ENCODE measurements around the gene TSC1. TPM values are rescaled to one million over a fixed set of nuclear protein-coding genes. Genes with fewer than 3 reads are reported as not detected.

Gene TSC1
- total RNA-seq, 4 donors from 2014 or later: 24.3 to 44.2 (median 36.9) TPM

DNA sequence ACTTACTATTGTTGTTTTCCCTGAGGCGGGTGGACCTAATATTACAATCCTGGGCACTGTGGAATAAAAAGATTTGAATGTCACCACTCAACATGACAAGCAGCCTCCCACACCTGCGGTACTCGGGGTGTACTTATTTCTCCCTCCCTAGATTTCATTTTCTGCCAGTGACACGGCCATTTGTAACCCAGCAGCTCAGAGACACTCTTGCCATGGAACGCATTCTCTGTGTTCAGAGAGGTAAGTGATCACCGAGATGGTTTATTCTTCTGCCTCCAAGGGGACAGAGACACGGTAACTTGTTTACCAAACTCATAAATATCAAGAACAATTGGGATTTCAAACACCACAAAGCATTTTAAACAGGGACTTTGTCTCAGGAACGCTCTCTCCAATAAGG is 77.5 kb downstream of the TSC1 start:
- ATAC-seq: no peak
- TF ChIP-seq POLR2A (IDR thresholded peaks at IDR 0.05) (no peak), POLR2AphosphoS5 (IDR thresholded peaks at IDR 0.05) (no peak), EP300 (IDR thresholded peaks at IDR 0.05) (no peak)
- TF ChIP-seq, protein P1, sequence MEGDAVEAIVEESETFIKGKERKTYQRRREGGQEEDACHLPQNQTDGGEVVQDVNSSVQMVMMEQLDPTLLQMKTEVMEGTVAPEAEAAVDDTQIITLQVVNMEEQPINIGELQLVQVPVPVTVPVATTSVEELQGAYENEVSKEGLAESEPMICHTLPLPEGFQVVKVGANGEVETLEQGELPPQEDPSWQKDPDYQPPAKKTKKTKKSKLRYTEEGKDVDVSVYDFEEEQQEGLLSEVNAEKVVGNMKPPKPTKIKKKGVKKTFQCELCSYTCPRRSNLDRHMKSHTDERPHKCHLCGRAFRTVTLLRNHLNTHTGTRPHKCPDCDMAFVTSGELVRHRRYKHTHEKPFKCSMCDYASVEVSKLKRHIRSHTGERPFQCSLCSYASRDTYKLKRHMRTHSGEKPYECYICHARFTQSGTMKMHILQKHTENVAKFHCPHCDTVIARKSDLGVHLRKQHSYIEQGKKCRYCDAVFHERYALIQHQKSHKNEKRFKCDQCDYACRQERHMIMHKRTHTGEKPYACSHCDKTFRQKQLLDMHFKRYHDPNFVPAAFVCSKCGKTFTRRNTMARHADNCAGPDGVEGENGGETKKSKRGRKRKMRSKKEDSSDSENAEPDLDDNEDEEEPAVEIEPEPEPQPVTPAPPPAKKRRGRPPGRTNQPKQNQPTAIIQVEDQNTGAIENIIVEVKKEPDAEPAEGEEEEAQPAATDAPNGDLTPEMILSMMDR (IDR thresholded peaks at IDR 0.05): no peak

DNA sequence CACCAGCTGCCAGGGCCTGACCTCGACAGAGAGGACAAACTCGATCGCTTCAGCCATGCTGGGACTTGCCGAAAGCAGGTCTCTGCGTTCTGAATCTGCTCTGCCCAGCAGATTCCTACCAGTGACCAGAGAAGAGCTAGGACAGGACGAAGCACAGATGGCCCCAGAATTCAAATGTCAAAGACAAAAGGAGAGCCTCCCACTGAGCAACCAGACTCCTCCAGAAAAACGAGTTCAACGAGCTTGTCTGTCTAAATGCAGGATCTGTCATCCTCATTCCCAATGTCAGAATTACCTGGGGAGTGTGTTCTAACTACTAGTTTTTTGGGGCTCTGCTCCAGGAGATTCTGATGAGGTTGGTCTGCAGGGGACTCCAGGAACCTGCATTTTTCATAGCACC is 79.7 kb downstream of the TSC1 start:
- TF ChIP-seq POLR2A (IDR thresholded peaks at IDR 0.05): no peak
- TF ChIP-seq EP300 (IDR thresholded peaks at IDR 0.05): no peak
- Histone ChIP-seq H3K4me3 (no peak overlapping the region), H3K27me3 (no peaks in the 10 kb centered on the region), H3K9me3 (no peaks in the 10 kb centered on the region), H3K4me1 (no peaks in the 10 kb centered on the region), H3K27ac (no peak overlapping the region), H3K36me3 (peaks cover 0 to 6% of the 10 kb centered on the region in 2 donors)
- WGBS, 2 donors (ENCODE audit: low coverage in 1 of 2): 45 to 67% methylated on average over 3 to 8 of the region's 8 CpGs
- ATAC-seq: no peak

More for the DNA sequence above, 77.5 kb downstream of the TSC1 start:
- no peaks in the 10 kb centered on the region for H3K27me3 ChIP-seq
- no peak overlapping the region for H3K27ac ChIP-seq
- peaks cover 0 to 6% of the 10 kb centered on the region in 2 donors for H3K36me3 ChIP-seq
- 74 to 80% methylated on average over 7 to 8 of the region's 8 CpGs for WGBS, 2 donors (ENCODE audit: low coverage in 1 of 2)
- H3K4me3 ChIP-seq: no peak overlapping the region
- H3K4me1 ChIP-seq: peaks cover 0 to 18% (median 0%) of the 10 kb centered on the region in 3 donors
- H3K9me3 ChIP-seq: no peaks in the 10 kb centered on the region

DNA sequence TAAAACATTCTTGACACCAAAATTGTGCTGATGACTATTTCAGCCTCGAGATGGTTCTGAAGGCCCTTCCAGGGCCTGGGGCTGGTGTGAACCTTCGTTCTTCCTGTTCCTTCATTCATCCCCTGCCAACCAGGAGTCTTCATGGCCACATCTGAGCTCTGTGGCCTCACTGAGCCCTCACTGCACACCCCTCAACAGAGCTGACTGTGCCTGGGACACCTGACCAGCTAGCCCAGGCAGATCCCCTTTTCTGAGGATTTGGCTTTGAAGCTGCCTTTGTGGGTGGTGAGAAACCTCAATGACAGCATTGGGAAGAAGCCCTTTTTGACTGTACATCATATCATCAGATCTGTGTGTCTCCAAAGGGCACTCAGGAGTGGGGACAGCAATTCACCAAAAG is 80.1 kb downstream of the TSC1 start:
- H3K36me3 ChIP-seq: peaks cover 0 to 6% of the 10 kb centered on the region in 2 donors
- TF ChIP-seq, protein P1 (IDR thresholded peaks at IDR 0.05): no peak
- no peak for TF ChIP-seq POLR2A (IDR thresholded peaks at IDR 0.05)
- TF ChIP-seq EP300 (IDR thresholded peaks at IDR 0.05): no peak
- no peak for TF ChIP-seq POLR2AphosphoS5 (IDR thresholded peaks at IDR 0.05)
- H3K4me3 ChIP-seq: no peak overlapping the region
- no peak for ATAC-seq
- H3K27ac ChIP-seq: no peak overlapping the region
- H3K4me1 ChIP-seq: no peaks in the 10 kb centered on the region
- H3K9me3 ChIP-seq: no peaks in the 10 kb centered on the region
- no peaks in the 10 kb centered on the region for H3K27me3 ChIP-seq
- WGBS, 2 donors (ENCODE audit: low coverage in 1 of 2): 69 to 92% methylated on average over 2 of the region's 2 CpGs

DNA sequence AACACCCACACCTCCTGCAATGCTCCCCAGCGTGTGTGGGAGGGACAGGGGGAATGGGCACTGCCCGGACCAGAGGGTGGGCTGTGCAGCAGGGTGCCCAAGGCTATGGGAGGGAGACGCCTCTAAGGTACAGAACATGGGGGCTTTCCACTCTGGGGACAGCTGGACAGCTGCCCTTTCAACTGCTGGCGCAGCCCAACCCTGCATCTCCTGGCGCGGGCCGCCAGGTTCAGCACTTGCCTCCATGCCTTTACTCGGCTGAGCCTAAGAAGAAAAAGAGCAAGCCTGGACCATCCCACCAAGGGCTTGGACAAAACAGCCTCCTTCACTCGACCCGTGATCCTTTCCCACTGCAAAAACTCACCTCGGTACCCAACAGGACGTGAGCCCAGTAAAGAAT is 81.3 kb downstream of the TSC1 start:
- Histone ChIP-seq H3K4me1 (peaks cover 0 to 2% (median 0%) of the 10 kb centered on the region in 3 donors), H3K36me3 (peaks cover 0 to 6% of the 10 kb centered on the region in 2 donors), H3K4me3 (no peak overlapping the region), H3K9me3 (no peaks in the 10 kb centered on the region), H3K27me3 (no peaks in the 10 kb centered on the region), H3K27ac (no peak overlapping the region)
- no peak for ATAC-seq
- TF ChIP-seq POLR2AphosphoS5 (IDR thresholded peaks at IDR 0.05): no peak
- no peak for TF ChIP-seq EP300 (IDR thresholded peaks at IDR 0.05)
- no peak for TF ChIP-seq POLR2A (IDR thresholded peaks at IDR 0.05)
- TF ChIP-seq, protein P1 (IDR thresholded peaks at IDR 0.05): no peak
- 84 to 88% methylated on average over 8 to 12 of the region's 12 CpGs for WGBS, 2 donors (ENCODE audit: low coverage in 1 of 2)

DNA sequence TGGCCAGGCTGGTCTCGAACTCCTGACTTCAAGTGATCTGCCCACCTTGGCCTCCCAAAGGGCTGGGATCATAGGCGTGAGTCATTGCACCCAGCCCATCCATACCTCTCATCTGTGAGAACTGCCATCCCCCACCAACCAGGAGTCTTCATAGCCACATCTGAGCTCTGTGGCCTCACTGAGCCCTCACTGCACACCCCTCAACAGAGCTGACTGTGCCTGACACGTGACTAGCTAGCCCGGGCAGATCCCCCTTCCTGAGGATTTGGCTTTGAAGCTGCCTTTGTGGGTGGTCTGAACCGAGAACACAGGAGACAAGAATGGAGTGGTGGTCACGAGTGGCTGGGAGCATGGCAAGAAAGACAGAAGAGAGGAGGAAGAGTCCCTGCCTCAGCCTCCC is 81.9 kb downstream of the TSC1 start:
- Histone ChIP-seq H3K4me3 (no peak overlapping the region), H3K9me3 (no peaks in the 10 kb centered on the region), H3K4me1 (peaks cover 0 to 8% (median 0%) of the 10 kb centered on the region in 3 donors), H3K27me3 (no peaks in the 10 kb centered on the region), H3K36me3 (peaks cover 0 to 6% of the 10 kb centered on the region in 2 donors), H3K27ac (no peak overlapping the region)
- TF ChIP-seq POLR2A (IDR thresholded peaks at IDR 0.05) (no peak), POLR2AphosphoS5 (IDR thresholded peaks at IDR 0.05) (no peak), EP300 (IDR thresholded peaks at IDR 0.05) (no peak)
- TF ChIP-seq, protein P1 (IDR thresholded peaks at IDR 0.05): no peak
- WGBS, 2 donors (ENCODE audit: low coverage in 1 of 2): 57 to 80% methylated on average over 1 of the region's 6 CpGs
- ATAC-seq: no peak
